ENCODE measurements around the gene KIF16B. TPM values are rescaled to one million over a fixed set of nuclear protein-coding genes. Genes with fewer than 3 reads are reported as not detected.

The KIF16B gene
- total and polyA plus RNA-seq, 2 experiments from 2014 or later, result 9.3 to 21.8 TPM

DNA sequence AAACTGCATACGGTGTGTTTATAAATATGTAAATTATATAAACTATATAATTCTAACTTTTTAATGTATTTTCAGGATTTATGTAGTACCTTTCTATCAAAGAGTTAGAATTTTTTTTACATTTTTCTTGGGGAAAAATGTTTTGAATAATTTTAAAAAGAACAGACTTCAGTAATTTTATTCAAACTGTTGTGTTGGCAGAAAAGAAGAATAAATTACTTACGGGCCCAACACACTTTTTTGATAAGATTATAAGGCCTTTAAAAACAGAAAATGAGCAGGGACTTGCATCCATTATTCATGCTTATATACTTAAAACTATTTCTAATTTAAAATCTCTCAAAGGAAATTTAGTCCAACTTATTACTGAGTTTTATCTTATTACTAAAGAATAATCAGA, 58.2 kb downstream of the KIF16B start:
- Histone ChIP-seq H3K27ac (no peak overlapping the region), H3K4me1 (ENCODE audit: insufficient read depth) (no peaks in the 10 kb centered on the region), H3K36me3 (replicated peaks; ENCODE audit: insufficient read depth, low read depth) (no peaks in the 10 kb centered on the region), H3K4me3 (no peak overlapping the region), H3K27me3 (no peaks in the 10 kb centered on the region), H4K20me1 (ENCODE audit: insufficient read depth, poor library complexity, severe bottlenecking) (no peaks in the 10 kb centered on the region), H2AFZ (no peak overlapping the region), H3K9me2 (replicated peaks; ENCODE audit: insufficient read depth) (no peaks in the 10 kb centered on the region), H3K9me3 (ENCODE audit: low read depth) (no peaks in the 10 kb centered on the region), H3K4me2 (no peak overlapping the region), H3K79me2 (no peaks in the 10 kb centered on the region)
- no peak for DNase-seq (ENCODE audit: low spot score)
- TF ChIP-seq, protein P1, sequence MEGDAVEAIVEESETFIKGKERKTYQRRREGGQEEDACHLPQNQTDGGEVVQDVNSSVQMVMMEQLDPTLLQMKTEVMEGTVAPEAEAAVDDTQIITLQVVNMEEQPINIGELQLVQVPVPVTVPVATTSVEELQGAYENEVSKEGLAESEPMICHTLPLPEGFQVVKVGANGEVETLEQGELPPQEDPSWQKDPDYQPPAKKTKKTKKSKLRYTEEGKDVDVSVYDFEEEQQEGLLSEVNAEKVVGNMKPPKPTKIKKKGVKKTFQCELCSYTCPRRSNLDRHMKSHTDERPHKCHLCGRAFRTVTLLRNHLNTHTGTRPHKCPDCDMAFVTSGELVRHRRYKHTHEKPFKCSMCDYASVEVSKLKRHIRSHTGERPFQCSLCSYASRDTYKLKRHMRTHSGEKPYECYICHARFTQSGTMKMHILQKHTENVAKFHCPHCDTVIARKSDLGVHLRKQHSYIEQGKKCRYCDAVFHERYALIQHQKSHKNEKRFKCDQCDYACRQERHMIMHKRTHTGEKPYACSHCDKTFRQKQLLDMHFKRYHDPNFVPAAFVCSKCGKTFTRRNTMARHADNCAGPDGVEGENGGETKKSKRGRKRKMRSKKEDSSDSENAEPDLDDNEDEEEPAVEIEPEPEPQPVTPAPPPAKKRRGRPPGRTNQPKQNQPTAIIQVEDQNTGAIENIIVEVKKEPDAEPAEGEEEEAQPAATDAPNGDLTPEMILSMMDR (IDR thresholded peaks at IDR 0.05; ENCODE audit: poor library complexity), result no peak
- TF ChIP-seq EZH2 (IDR thresholded peaks at IDR 0.05; ENCODE audit: borderline replicate concordance) (no peak), EZH2phosphoT487 (IDR thresholded peaks at IDR 0.05; ENCODE audit: low read depth, severe bottlenecking, unreplicated experiment) (no peak)
- 91% methylated on average over 2 of the region's 2 CpGs for WGBS (ENCODE audit: low lambda C conversion rate, missing lambda C conversion rate)

DNA sequence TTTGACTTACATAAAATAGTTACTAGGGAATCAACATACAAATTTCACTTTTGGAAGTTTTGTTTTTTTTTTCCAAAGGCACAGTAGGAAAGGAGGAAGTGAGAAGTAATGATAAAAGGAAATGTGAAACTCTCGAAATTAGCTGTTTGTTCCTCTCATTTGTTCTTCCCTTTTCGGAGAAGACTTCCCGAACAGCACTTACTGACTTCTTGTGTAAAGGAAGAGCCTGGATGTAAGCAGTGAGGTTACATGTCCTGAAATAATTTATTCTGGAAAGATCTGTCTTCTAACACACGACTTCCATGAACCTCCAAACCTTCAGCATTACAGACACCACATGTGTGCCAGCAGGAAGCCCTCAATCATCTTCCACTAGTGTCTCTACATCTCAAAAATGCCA, 59.1 kb downstream of the KIF16B start:
- H2AFZ ChIP-seq, result no peak overlapping the region
- DNase-seq (ENCODE audit: low spot score), result no peak
- no peaks in the 10 kb centered on the region for H4K20me1 ChIP-seq (ENCODE audit: insufficient read depth, poor library complexity, severe bottlenecking)
- no peaks in the 10 kb centered on the region for H3K4me1 ChIP-seq (ENCODE audit: insufficient read depth)
- H3K4me2 ChIP-seq, result no peak overlapping the region
- H3K4me3 ChIP-seq, result no peak overlapping the region
- H3K36me3 ChIP-seq (replicated peaks; ENCODE audit: insufficient read depth, low read depth), result no peaks in the 10 kb centered on the region
- WGBS (ENCODE audit: low lambda C conversion rate, missing lambda C conversion rate), result 84% methylated on average over 4 of the region's 4 CpGs
- no peaks in the 10 kb centered on the region for H3K79me2 ChIP-seq
- H3K9me3 ChIP-seq (ENCODE audit: low read depth), result no peaks in the 10 kb centered on the region
- TF ChIP-seq EZH2 (IDR thresholded peaks at IDR 0.05; ENCODE audit: borderline replicate concordance) (no peak), EZH2phosphoT487 (IDR thresholded peaks at IDR 0.05; ENCODE audit: low read depth, severe bottlenecking, unreplicated experiment) (no peak)
- TF ChIP-seq, protein P1 (IDR thresholded peaks at IDR 0.05; ENCODE audit: poor library complexity), result no peak
- H3K27ac ChIP-seq, result no peak overlapping the region
- no peaks in the 10 kb centered on the region for H3K9me2 ChIP-seq (replicated peaks; ENCODE audit: insufficient read depth)
- no peaks in the 10 kb centered on the region for H3K27me3 ChIP-seq

- Histone ChIP-seq H3K9me2 (replicated peaks; ENCODE audit: insufficient read depth) (no peaks in the 10 kb centered on the region), H3K27ac (no peak overlapping the region), H3K36me3 (replicated peaks; ENCODE audit: insufficient read depth, low read depth) (no peaks in the 10 kb centered on the region), H2AFZ (no peak overlapping the region), H4K20me1 (ENCODE audit: insufficient read depth, poor library complexity, severe bottlenecking) (no peaks in the 10 kb centered on the region), H3K9me3 (ENCODE audit: low read depth) (no peaks in the 10 kb centered on the region), H3K4me1 (ENCODE audit: insufficient read depth) (no peaks in the 10 kb centered on the region), H3K4me3 (no peak overlapping the region), H3K4me2 (no peak overlapping the region), H3K79me2 (no peaks in the 10 kb centered on the region), H3K27me3 (no peaks in the 10 kb centered on the region)
- TF ChIP-seq EZH2phosphoT487 (IDR thresholded peaks at IDR 0.05; ENCODE audit: low read depth, severe bottlenecking, unreplicated experiment) (no peak), EZH2 (IDR thresholded peaks at IDR 0.05; ENCODE audit: borderline replicate concordance) (no peak)
- TF ChIP-seq, protein P1 (IDR thresholded peaks at IDR 0.05; ENCODE audit: poor library complexity), result no peak
- WGBS (ENCODE audit: low lambda C conversion rate, missing lambda C conversion rate), result 87% methylated on average over 8 of the region's 8 CpGs
- DNase-seq (ENCODE audit: low spot score), result no peak
Observed at GRCh38 chr20:16505894-16506293, 67.4 kb downstream of the KIF16B start.

DNA sequence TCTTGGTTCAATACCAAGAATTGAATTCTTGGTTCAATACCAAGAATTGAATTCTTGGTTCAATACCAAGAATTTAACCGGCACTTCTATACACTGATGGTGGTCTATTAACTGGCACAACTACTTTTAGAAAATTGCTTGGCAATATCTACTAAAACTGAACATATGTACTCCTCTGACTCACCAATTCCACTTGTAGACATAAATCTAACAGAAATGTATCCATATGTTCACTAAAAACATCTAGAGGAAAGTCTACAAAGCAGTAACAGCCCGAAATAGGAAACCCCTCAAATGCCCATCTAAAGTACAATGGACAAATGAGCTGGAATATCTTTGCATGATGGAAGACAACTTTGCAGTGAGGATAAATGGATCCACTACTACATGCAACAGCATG, 71.9 kb downstream of the KIF16B start:
- Histone ChIP-seq H3K4me3 (no peak overlapping the region), H3K4me2 (no peak overlapping the region), H4K20me1 (ENCODE audit: insufficient read depth, poor library complexity, severe bottlenecking) (no peaks in the 10 kb centered on the region), H3K4me1 (ENCODE audit: insufficient read depth) (no peaks in the 10 kb centered on the region), H3K79me2 (no peaks in the 10 kb centered on the region), H3K36me3 (replicated peaks; ENCODE audit: insufficient read depth, low read depth) (no peaks in the 10 kb centered on the region), H3K27ac (peak overlapping the region; percentile 31), H3K9me2 (replicated peaks; ENCODE audit: insufficient read depth) (no peaks in the 10 kb centered on the region), H3K27me3 (no peaks in the 10 kb centered on the region), H3K9me3 (ENCODE audit: low read depth) (no peaks in the 10 kb centered on the region), H2AFZ (no peak overlapping the region)
- TF ChIP-seq EZH2 (IDR thresholded peaks at IDR 0.05; ENCODE audit: borderline replicate concordance) (no peak), EZH2phosphoT487 (IDR thresholded peaks at IDR 0.05; ENCODE audit: low read depth, severe bottlenecking, unreplicated experiment) (no peak)
- TF ChIP-seq, protein P1 (IDR thresholded peaks at IDR 0.05; ENCODE audit: poor library complexity), result no peak
- DNase-seq (ENCODE audit: low spot score), result no peak
- WGBS (ENCODE audit: low lambda C conversion rate, missing lambda C conversion rate), result 84% methylated on average over 2 of the region's 2 CpGs

Data from hepatocyte (in vitro differentiated cells).